SU-DHL-6 (cell line): ENCODE data around the gene SEMA5A.

Source experiments
- H2AFZ ChIP-seq: fragments of 200-600 bp; sonication (generic); 2 replicates; pipeline ENCODE4 v1.6.1; 2014; ENCODE audit warnings: low read depth, mild to moderate bottlenecking, moderate library complexity, mixed read lengths, antibody characterized with exemption, low read length; ENCODE audit not compliant: severe bottlenecking
- H3F3A ChIP-seq: fragments of 200-600 bp; shearing (Covaris generic); 2 replicates; pipeline ENCODE4 v1.6.0; 2016; ENCODE audit warnings: antibody characterized with exemption, mild to moderate bottlenecking; ENCODE audit not compliant: insufficient read depth
- H3K27ac ChIP-seq: fragments of 200-600 bp; sonication (generic); 2 replicates; pipeline ENCODE4 v1.5.1; 2016; ENCODE audit warnings: low read depth, mild to moderate bottlenecking, low read length, moderate library complexity, mixed read lengths
- H3K27me3 ChIP-seq: fragments of 200-600 bp; sonication (generic), shearing (Covaris generic); 2 replicates; pipeline ENCODE4 v1.6.0; 2014; ENCODE audit warnings: mild to moderate bottlenecking, low read length
- H3K36me3 ChIP-seq: fragments of 200-600 bp; sonication (generic); 2 replicates; pipeline ENCODE4 v1.6.1; 2014; ENCODE audit warnings: mild to moderate bottlenecking, low read length, mixed read lengths
- H3K4me2 ChIP-seq: fragments of 300-600, 200-600 bp; shearing (Covaris generic), sonication (generic); 2 replicates; pipeline ENCODE4 v1.6.0; 2014; ENCODE audit warnings: low read length, low read depth, mild to moderate bottlenecking; ENCODE audit not compliant: poor library complexity, severe bottlenecking
- H3K4me3 ChIP-seq: fragments of 200-600 bp; sonication (generic); 2 replicates; pipeline ENCODE4 v1.5.1; 2014; ENCODE audit warnings: antibody characterized with exemption, low read length, mild to moderate bottlenecking, mixed read lengths; ENCODE audit not compliant: insufficient read depth, poor library complexity, severe bottlenecking
- H3K79me2 ChIP-seq: fragments of 200-600 bp; sonication (generic); 2 replicates; pipeline ENCODE4 v1.6.1; 2014; ENCODE audit warnings: mild to moderate bottlenecking, low read length, moderate library complexity; ENCODE audit not compliant: insufficient read depth
- H3K9ac ChIP-seq: fragments of 200-600 bp; sonication (generic); 2 replicates; pipeline ENCODE4 v1.7.0; 2014; ENCODE audit warnings: mild to moderate bottlenecking, low read length
- H3K9me2 ChIP-seq: fragments of 200-600 bp; sonication (generic); replicated peaks from 2 replicates; pipeline ENCODE4 v1.6.1; 2014; ENCODE audit warnings: low read length; ENCODE audit not compliant: insufficient read depth
- H3K9me3 ChIP-seq: fragments of 200-600 bp; sonication (generic); 2 replicates; pipeline ENCODE4 v1.6.1; 2014; ENCODE audit warnings: low read length, mixed read lengths; ENCODE audit not compliant: insufficient read depth
- H4K20me1 ChIP-seq: fragments of 200-600 bp; sonication (generic); 2 replicates; pipeline ENCODE4 v1.6.1; 2014; ENCODE audit warnings: low read depth, mild to moderate bottlenecking, antibody characterized with exemption, low read length, moderate library complexity, mixed read lengths
- CTCF ChIP-seq: fragments of 200-600 bp; sonication (generic); IDR thresholded peaks from one replicate; pipeline ENCODE4 v1.5.1; 2017; ENCODE audit warnings: antibody characterized with exemption, mild to moderate bottlenecking, low read length, moderate library complexity; ENCODE audit not compliant: insufficient read depth, poor library complexity, severe bottlenecking
- EZH2phosphoT487 ChIP-seq: fragments of 200-600 bp; sonication (generic), shearing (Covaris generic); conservative IDR thresholded peaks from 2 replicates; pipeline ENCODE4 v1.6.1; 2018; ENCODE audit warnings: mild to moderate bottlenecking, antibody characterized with exemption, low read length, moderate library complexity, mixed read lengths

SEMA5A gene

GRCh38 chr5:9240431-9240830 lies 305.4 kb downstream of the SEMA5A start:
- no peaks in the 10 kb centered on the region for H3K9me3 ChIP-seq

GRCh38 chr5:9239626-9240025 lies 306.2 kb downstream of the SEMA5A start:
- no peaks in the 10 kb centered on the region for H3K79me2 ChIP-seq

More at GRCh38 chr5:9240431-9240830, 305.4 kb downstream of the SEMA5A start:
- H3K9me2 ChIP-seq: no peaks in the 10 kb centered on the region
- H3K4me3 ChIP-seq: no peak overlapping the region
- H3K36me3 ChIP-seq: no peaks in the 10 kb centered on the region
- no peaks in the 10 kb centered on the region for H4K20me1 ChIP-seq
- no peaks in the 10 kb centered on the region for H3K79me2 ChIP-seq
- no peak overlapping the region for H3K4me2 ChIP-seq
- no peak overlapping the region for H3K27ac ChIP-seq
- H2AFZ ChIP-seq: no peak overlapping the region
- TF ChIP-seq CTCF: no peak
- no peak for TF ChIP-seq EZH2phosphoT487
- no peak overlapping the region for H3K9ac ChIP-seq
- no peaks in the 10 kb centered on the region for H3F3A ChIP-seq
- no peaks in the 10 kb centered on the region for H3K27me3 ChIP-seq

GRCh38 chr5:9239071-9239470 lies 306.8 kb downstream of the SEMA5A start:
- no peaks in the 10 kb centered on the region for H3K9me2 ChIP-seq
- no peak overlapping the region for H3K27ac ChIP-seq
- no peaks in the 10 kb centered on the region for H3F3A ChIP-seq
- H3K27me3 ChIP-seq: no peaks in the 10 kb centered on the region
- H3K79me2 ChIP-seq: no peaks in the 10 kb centered on the region
- no peaks in the 10 kb centered on the region for H3K9me3 ChIP-seq
- no peak overlapping the region for H2AFZ ChIP-seq
- no peak overlapping the region for H3K4me3 ChIP-seq
- H3K4me2 ChIP-seq: no peak overlapping the region
- no peaks in the 10 kb centered on the region for H3K36me3 ChIP-seq
- no peaks in the 10 kb centered on the region for H4K20me1 ChIP-seq
- TF ChIP-seq EZH2phosphoT487: no peak
- H3K9ac ChIP-seq: no peak overlapping the region

More at GRCh38 chr5:9239626-9240025, 306.2 kb downstream of the SEMA5A start:
- Histone ChIP-seq H3K9ac (no peak overlapping the region), H3K9me3 (no peaks in the 10 kb centered on the region), H3K4me2 (no peak overlapping the region), H2AFZ (no peak overlapping the region), H3K9me2 (no peaks in the 10 kb centered on the region), H3K4me3 (no peak overlapping the region), H3K27me3 (no peaks in the 10 kb centered on the region), H4K20me1 (no peaks in the 10 kb centered on the region), H3K27ac (no peak overlapping the region), H3K36me3 (no peaks in the 10 kb centered on the region), H3F3A (no peaks in the 10 kb centered on the region)
- no peak for TF ChIP-seq EZH2phosphoT487
- no peak for TF ChIP-seq CTCF

- H3K9me3 ChIP-seq: no peaks in the 10 kb centered on the region
- no peaks in the 10 kb centered on the region for H3K9me2 ChIP-seq
- H3K4me3 ChIP-seq: no peak overlapping the region
- H3K36me3 ChIP-seq: no peaks in the 10 kb centered on the region
- H3K27me3 ChIP-seq: no peaks in the 10 kb centered on the region
- no peak overlapping the region for H3K4me2 ChIP-seq
- H3K9ac ChIP-seq: no peak overlapping the region
- TF ChIP-seq CTCF (no peak), EZH2phosphoT487 (no peak)
- no peaks in the 10 kb centered on the region for H4K20me1 ChIP-seq
- H3F3A ChIP-seq: no peaks in the 10 kb centered on the region
- H2AFZ ChIP-seq: no peak overlapping the region
- no peaks in the 10 kb centered on the region for H3K79me2 ChIP-seq
- H3K27ac ChIP-seq: no peak overlapping the region
These were observed 312.2 kb downstream of the SEMA5A start for GRCh38 chr5:9233712-9234111.
